Subcutaneous abdominal adipose tissue (tissue), 5 donors: Measurements from ENCODE around the gene FAM168B.

ENCODE experiments used
- H3K27ac ChIP-seq: one replicate; pipeline ENCODE4 v1.7.0; 2013; ENCODE audit warnings: low read depth, mild to moderate bottlenecking, inconsistent platforms, low read length, moderate library complexity
- H3K27me3 ChIP-seq, 5 donors: one replicate each; pipeline ENCODE4 v1.7.0; 2013; ENCODE audit warnings: low read length in 5 of 5, inconsistent platforms in 1 of 5; ENCODE audit not compliant: control insufficient read depth in 5 of 5, insufficient read depth in 4 of 5
- H3K36me3 ChIP-seq, 5 donors: one replicate each; pipeline ENCODE4 v1.7.0; 2013; ENCODE audit warnings: low read length in 5 of 5; ENCODE audit not compliant: control insufficient read depth in 5 of 5, insufficient read depth in 5 of 5
- H3K4me1 ChIP-seq, 5 donors: one replicate each; pipeline ENCODE4 v1.7.0; 2013; ENCODE audit warnings: low read length in 5 of 5, mild to moderate bottlenecking in 3 of 5, moderate library complexity in 1 of 5; ENCODE audit not compliant: control insufficient read depth in 5 of 5, insufficient read depth in 5 of 5
- H3K4me3 ChIP-seq, 5 donors: one replicate each; pipeline ENCODE4 v1.7.0; 2013; ENCODE audit warnings: low read length in 5 of 5, low read depth in 1 of 5
- H3K9ac ChIP-seq, 5 donors: one replicate each; pipeline ENCODE4 v1.7.0; 2013; ENCODE audit warnings: low read length in 5 of 5, mild to moderate bottlenecking in 4 of 5, moderate library complexity in 3 of 5
- H3K9me3 ChIP-seq, 5 donors: one replicate each; pipeline ENCODE4 v1.7.0; 2013; ENCODE audit warnings: low read length in 5 of 5; ENCODE audit not compliant: control insufficient read depth in 5 of 5
- donor health status: healthy.
- donor health status: healthy.
- donor health status: healthy.
- donor health status: healthy.
- donor health status: healthy.

The FAM168B gene

GRCh38 chr2:131040661-131041401 is 52.4 kb downstream of the FAM168B start:
- Histone ChIP-seq H3K9ac (no peak overlapping the region), H3K4me1 (peaks cover 0 to 27% (median 7%) of the 10 kb centered on the region in 5 donors), H3K27ac (no peak overlapping the region), H3K4me3 (no peak overlapping the region), H3K36me3 (peaks cover 0 to 25% (median 4%) of the 10 kb centered on the region in 5 donors), H3K27me3 (peaks cover 0 to 12% (median 1%) of the 10 kb centered on the region in 5 donors), H3K9me3 (no peaks in the 10 kb centered on the region)

- H3K9ac ChIP-seq = no peak overlapping the region
- no peak overlapping the region for H3K27ac ChIP-seq
- peak overlapping the region in 2 of 5 donors; percentile 9 to 28 for H3K4me3 ChIP-seq
- peaks cover 0 to 13% (median 3%) of the 10 kb centered on the region in 5 donors for H3K27me3 ChIP-seq
- no peaks in the 10 kb centered on the region for H3K9me3 ChIP-seq
- H3K36me3 ChIP-seq = peaks cover 0 to 24% (median 4%) of the 10 kb centered on the region in 5 donors
- H3K4me1 ChIP-seq = peaks cover 0 to 29% (median 11%) of the 10 kb centered on the region in 5 donors
Measured at GRCh38 chr2:131039908-131040660, 53.2 kb downstream of the FAM168B start.

- peaks cover 0 to 28% (median 13%) of the 10 kb centered on the region in 5 donors for H3K4me1 ChIP-seq
- H3K9ac ChIP-seq = no peak overlapping the region
- no peak overlapping the region for H3K27ac ChIP-seq
- H3K27me3 ChIP-seq = peaks cover 0 to 13% (median 3%) of the 10 kb centered on the region in 5 donors
- peak overlapping the region in 2 of 5 donors; percentile 9 to 28 for H3K4me3 ChIP-seq
- H3K36me3 ChIP-seq = peaks cover 0 to 23% (median 4%) of the 10 kb centered on the region in 5 donors
- H3K9me3 ChIP-seq = no peaks in the 10 kb centered on the region
Measured at GRCh38 chr2:131039535-131039907, 53.7 kb downstream of the FAM168B start.

GRCh38 chr2:131039101-131039440 is 54.2 kb downstream of the FAM168B start:
- peaks cover 0 to 32% (median 18%) of the 10 kb centered on the region in 5 donors for H3K4me1 ChIP-seq
- H3K4me3 ChIP-seq = no peak overlapping the region
- peaks cover 0 to 19% (median 2%) of the 10 kb centered on the region in 5 donors for H3K36me3 ChIP-seq
- H3K27ac ChIP-seq = no peak overlapping the region
- no peak overlapping the region for H3K9ac ChIP-seq
- no peaks in the 10 kb centered on the region for H3K9me3 ChIP-seq
- peaks cover 0 to 13% (median 5%) of the 10 kb centered on the region in 5 donors for H3K27me3 ChIP-seq

- Histone ChIP-seq H3K36me3 (peaks cover 0 to 17% (median 2%) of the 10 kb centered on the region in 5 donors), H3K9ac (no peak overlapping the region), H3K4me1 (peaks cover 0 to 35% (median 19%) of the 10 kb centered on the region in 5 donors), H3K9me3 (no peaks in the 10 kb centered on the region), H3K27ac (no peak overlapping the region), H3K27me3 (peaks cover 0 to 13% (median 10%) of the 10 kb centered on the region in 5 donors), H3K4me3 (no peak overlapping the region)
Measured at GRCh38 chr2:131038258-131039100, 54.8 kb downstream of the FAM168B start.

GRCh38 chr2:131037398-131038257 is 55.6 kb downstream of the FAM168B start:
- peaks cover 0 to 35% (median 19%) of the 10 kb centered on the region in 5 donors for H3K4me1 ChIP-seq
- no peak overlapping the region for H3K27ac ChIP-seq
- no peaks in the 10 kb centered on the region for H3K9me3 ChIP-seq
- H3K36me3 ChIP-seq = peaks cover 0 to 17% (median 2%) of the 10 kb centered on the region in 5 donors
- peaks cover 0 to 16% (median 11%) of the 10 kb centered on the region in 5 donors for H3K27me3 ChIP-seq
- no peak overlapping the region for H3K4me3 ChIP-seq
- H3K9ac ChIP-seq = no peak overlapping the region

- H3K4me3 ChIP-seq = no peak overlapping the region
- H3K9ac ChIP-seq = no peak overlapping the region
- H3K27ac ChIP-seq = no peak overlapping the region
- peaks cover 0 to 16% (median 11%) of the 10 kb centered on the region in 5 donors for H3K27me3 ChIP-seq
- H3K4me1 ChIP-seq = peaks cover 0 to 35% (median 19%) of the 10 kb centered on the region in 5 donors
- no peaks in the 10 kb centered on the region for H3K9me3 ChIP-seq
- peaks cover 0 to 12% (median 2%) of the 10 kb centered on the region in 5 donors for H3K36me3 ChIP-seq
Measured at GRCh38 chr2:131036696-131037397, 56.4 kb downstream of the FAM168B start.

- Histone ChIP-seq H3K9ac (no peak overlapping the region), H3K4me1 (peaks cover 0 to 35% (median 19%) of the 10 kb centered on the region in 5 donors), H3K27me3 (peaks cover 0 to 16% (median 11%) of the 10 kb centered on the region in 5 donors)
Measured at GRCh38 chr2:131036269-131036668, 57.0 kb downstream of the FAM168B start.

More at GRCh38 chr2:131036269-131036668, 57.0 kb downstream of the FAM168B start:
- H3K36me3 ChIP-seq = peaks cover 0 to 6% (median under 1%) of the 10 kb centered on the region in 5 donors
- no peak overlapping the region for H3K27ac ChIP-seq
- H3K9me3 ChIP-seq = no peaks in the 10 kb centered on the region
- H3K4me3 ChIP-seq = peak overlapping the region in 1 of 5 donors; percentile 19
